Subcutaneous abdominal adipose tissue (tissue), 5 donors: Measurements from ENCODE around the gene HOXC13.
A peak's percentile ranks its signal among the peaks of the same experiment; 100 is the strongest.

Experiments used
- H3K27ac ChIP-seq: one replicate; pipeline ENCODE4 v1.7.0; 2013; ENCODE audit warnings: low read depth, mild to moderate bottlenecking, inconsistent platforms, low read length, moderate library complexity
- H3K27me3 ChIP-seq, 5 donors: one replicate each; pipeline ENCODE4 v1.7.0; 2013; ENCODE audit warnings: low read length in 5 of 5, inconsistent platforms in 1 of 5; ENCODE audit not compliant: control insufficient read depth in 5 of 5, insufficient read depth in 4 of 5
- H3K36me3 ChIP-seq, 5 donors: one replicate each; pipeline ENCODE4 v1.7.0; 2013; ENCODE audit warnings: low read length in 5 of 5; ENCODE audit not compliant: control insufficient read depth in 5 of 5, insufficient read depth in 5 of 5
- H3K4me1 ChIP-seq, 5 donors: one replicate each; pipeline ENCODE4 v1.7.0; 2013; ENCODE audit warnings: low read length in 5 of 5, mild to moderate bottlenecking in 3 of 5, moderate library complexity in 1 of 5; ENCODE audit not compliant: control insufficient read depth in 5 of 5, insufficient read depth in 5 of 5
- H3K4me3 ChIP-seq, 5 donors: one replicate each; pipeline ENCODE4 v1.7.0; 2013; ENCODE audit warnings: low read length in 5 of 5, low read depth in 1 of 5
- H3K9ac ChIP-seq, 5 donors: one replicate each; pipeline ENCODE4 v1.7.0; 2013; ENCODE audit warnings: low read length in 5 of 5, mild to moderate bottlenecking in 4 of 5, moderate library complexity in 3 of 5
- H3K9me3 ChIP-seq, 5 donors: one replicate each; pipeline ENCODE4 v1.7.0; 2013; ENCODE audit warnings: low read length in 5 of 5; ENCODE audit not compliant: control insufficient read depth in 5 of 5
- donor health status: healthy.
- donor health status: healthy.
- donor health status: healthy.
- donor health status: healthy.
- donor health status: healthy.

The HOXC13 gene

GRCh38 chr12:53987787-53988230, 49.2 kb downstream of the HOXC13 start:
- H3K9ac ChIP-seq = peak overlapping the region in 1 of 5 donors; percentile 1
- H3K27me3 ChIP-seq = peaks cover 0 to 70% (median 39%) of the 10 kb centered on the region in 5 donors
- no peaks in the 10 kb centered on the region for H3K9me3 ChIP-seq
- H3K27ac ChIP-seq = no peak overlapping the region
- no peak overlapping the region for H3K4me3 ChIP-seq
- no peaks in the 10 kb centered on the region for H3K36me3 ChIP-seq
- H3K4me1 ChIP-seq = peaks cover 7 to 80% (median 70%) of the 10 kb centered on the region in 5 donors

GRCh38 chr12:53988541-53989226, 50.1 kb downstream of the HOXC13 start:
- Histone ChIP-seq H3K36me3 (no peaks in the 10 kb centered on the region), H3K4me1 (peaks cover 7 to 83% (median 78%) of the 10 kb centered on the region in 5 donors), H3K27ac (peak overlapping the region; percentile 46), H3K4me3 (peak overlapping the region in 4 of 5 donors; percentile 39 to 66 (median 52)), H3K9me3 (no peaks in the 10 kb centered on the region), H3K27me3 (peaks cover 0 to 70% (median 37%) of the 10 kb centered on the region in 5 donors), H3K9ac (peak overlapping the region in 1 of 5 donors; percentile 7)

GRCh38 chr12:53989227-53990113, 50.8 kb downstream of the HOXC13 start:
- H3K9me3 ChIP-seq = no peaks in the 10 kb centered on the region
- peak overlapping the region; percentile 39 to 66 (median 48) for H3K4me3 ChIP-seq
- H3K36me3 ChIP-seq = no peaks in the 10 kb centered on the region
- H3K27ac ChIP-seq = peak overlapping the region; percentile 46
- H3K27me3 ChIP-seq = peaks cover 0 to 72% (median 35%) of the 10 kb centered on the region in 5 donors
- peaks cover 7 to 91% (median 82%) of the 10 kb centered on the region in 5 donors for H3K4me1 ChIP-seq
- H3K9ac ChIP-seq = peak overlapping the region in 3 of 5 donors; percentile 7 to 56 (median 28)

- peak overlapping the region in 3 of 5 donors; percentile 39 to 50 (median 45) for H3K4me3 ChIP-seq
- no peaks in the 10 kb centered on the region for H3K36me3 ChIP-seq
- H3K9me3 ChIP-seq = no peaks in the 10 kb centered on the region
- H3K4me1 ChIP-seq = peaks cover 7 to 96% (median 88%) of the 10 kb centered on the region in 5 donors
- peak overlapping the region; percentile 54 for H3K27ac ChIP-seq
- H3K9ac ChIP-seq = peak overlapping the region in 1 of 5 donors; percentile 56
- peaks cover 0 to 72% (median 34%) of the 10 kb centered on the region in 5 donors for H3K27me3 ChIP-seq
Measured at GRCh38 chr12:53990311-53991076, 51.9 kb downstream of the HOXC13 start.

GRCh38 chr12:53991077-53991460, 52.4 kb downstream of the HOXC13 start:
- Histone ChIP-seq H3K4me1 (peaks cover 7 to 96% (median 88%) of the 10 kb centered on the region in 5 donors), H3K36me3 (no peaks in the 10 kb centered on the region), H3K4me3 (peak overlapping the region in 3 of 5 donors; percentile 39 to 50 (median 45)), H3K27ac (peak overlapping the region; percentile 54), H3K9ac (peak overlapping the region in 2 of 5 donors; percentile 13 to 56), H3K27me3 (peaks cover 0 to 71% (median 33%) of the 10 kb centered on the region in 5 donors), H3K9me3 (no peaks in the 10 kb centered on the region)

- Histone ChIP-seq H3K4me3 (no peak overlapping the region), H3K9me3 (no peaks in the 10 kb centered on the region), H3K9ac (peak overlapping the region in 1 of 5 donors; percentile 66), H3K36me3 (no peaks in the 10 kb centered on the region), H3K27ac (peak overlapping the region; percentile 98), H3K27me3 (peaks cover 0 to 72% (median 39%) of the 10 kb centered on the region in 5 donors), H3K4me1 (peaks cover under 1 to 96% (median 88%) of the 10 kb centered on the region in 5 donors)
Measured at GRCh38 chr12:53992377-53992889, 53.8 kb downstream of the HOXC13 start.

GRCh38 chr12:53993162-53994008, 54.8 kb downstream of the HOXC13 start:
- peaks cover 0 to 73% (median 36%) of the 10 kb centered on the region in 5 donors for H3K27me3 ChIP-seq
- H3K36me3 ChIP-seq = no peaks in the 10 kb centered on the region
- peaks cover 0 to 96% (median 88%) of the 10 kb centered on the region in 5 donors for H3K4me1 ChIP-seq
- no peaks in the 10 kb centered on the region for H3K9me3 ChIP-seq
- peak overlapping the region; percentile 98 for H3K27ac ChIP-seq
- H3K9ac ChIP-seq = peak overlapping the region in 4 of 5 donors; percentile 23 to 93 (median 44)
- H3K4me3 ChIP-seq = peak overlapping the region in 1 of 5 donors; percentile 42

GRCh38 chr12:53994009-53994263, 55.3 kb downstream of the HOXC13 start:
- no peaks in the 10 kb centered on the region for H3K36me3 ChIP-seq
- peaks cover 0 to 68% (median 32%) of the 10 kb centered on the region in 5 donors for H3K27me3 ChIP-seq
- H3K9me3 ChIP-seq = no peaks in the 10 kb centered on the region
- peak overlapping the region in 4 of 5 donors; percentile 72 to 78 (median 78) for H3K4me3 ChIP-seq
- peaks cover 0 to 96% (median 88%) of the 10 kb centered on the region in 5 donors for H3K4me1 ChIP-seq
- peak overlapping the region in 3 of 5 donors; percentile 43 to 93 (median 48) for H3K9ac ChIP-seq
- H3K27ac ChIP-seq = peak overlapping the region; percentile 98
